Kidney (tissue), 14 donors: Measurements from ENCODE around the gene ZWILCH. TPM values are rescaled to one million over a fixed set of nuclear protein-coding genes. Genes with fewer than 3 reads are reported as not detected.

Experiments used
- DNase-seq, 5 donors: peaks; one replicate each; pipeline ENCODE4 v3.0.0-alpha.2; 2013 to 2020
- FAIRE-seq: peaks from 2 replicates; lab custom pipeline; 2012; peaks lifted over from hg19 to GRCh38; lab: Jason Lieb, UNC
- H3K27ac ChIP-seq, 2 donors: one replicate each; pipeline ENCODE4 v1.7.0; 2013; ENCODE audit warnings: low read depth in 2 of 2, low read length in 2 of 2, inconsistent platforms in 1 of 2
- H3K27me3 ChIP-seq: one replicate; pipeline ENCODE4 v1.7.1; 2013; ENCODE audit warnings: low read length, inconsistent platforms; ENCODE audit not compliant: control insufficient read depth, insufficient read depth
- H3K36me3 ChIP-seq, 3 donors: one replicate each; pipeline versions ENCODE4 v1.7.0 to v1.7.1; 2013; ENCODE audit warnings: low read length in 3 of 3, control low read depth in 1 of 3, inconsistent platforms in 1 of 3; ENCODE audit not compliant: insufficient read depth in 3 of 3, control insufficient read depth in 2 of 3
- H3K4me1 ChIP-seq, 3 donors: one replicate each; pipeline versions ENCODE4 v1.7.0 to v1.7.1; 2013; ENCODE audit warnings: low read length in 3 of 3, inconsistent platforms in 1 of 3, low read depth in 1 of 3; ENCODE audit not compliant: control insufficient read depth in 2 of 3, insufficient read depth in 2 of 3
- H3K4me3 ChIP-seq, 3 donors: one replicate each; pipeline versions ENCODE4 v1.7.0 to v1.8.1; 2013; ENCODE audit warnings: low read length in 3 of 3, control low read depth in 1 of 3, inconsistent platforms in 1 of 3
- H3K9ac ChIP-seq, 3 donors: one replicate each; pipeline versions ENCODE4 v1.7.0 to v1.7.1; 2013; ENCODE audit warnings: low read length in 3 of 3, control low read depth in 1 of 3, inconsistent platforms in 1 of 3
- H3K9me3 ChIP-seq, 3 donors: one replicate each; pipeline versions ENCODE4 v1.7.0 to v1.7.1; 2013; ENCODE audit warnings: low read length in 3 of 3, control low read depth in 1 of 3, inconsistent platforms in 1 of 3; ENCODE audit not compliant: control insufficient read depth in 2 of 3, insufficient read depth in 1 of 3
- intact Hi-C: fragments of 100-400 bp; cut with DNase I; formaldehyde crosslinking; loops from one replicate; pipeline ENCODE4 v1.11.1; 2022
- polyA plus RNA-seq: library from polyadenylated mRNA; stranded (reverse); fragments of 350-450 nt; fragmentation: Illumina TruSeq; extraction: RNeasy Lipid Tissue Mini Kit (QIAGEN cat#74804); gene quantifications from one replicate; pipeline ENCODE4 v1.2.3, GENCODE V29; 2014; ENCODE audit warnings: low read depth, low replicate concordance; ENCODE audit not compliant: insufficient read depth
- total RNA-seq: library from RNA; stranded (reverse); fragmentation: NEBNext Ultra II Directional; extraction: Animal tissue kit (Norgen Biotek cat#: 25700); gene quantifications from one replicate; pipeline ENCODE4 v1.2.1, GENCODE V29; 2021
- TF ChIP-seq, protein P1 (sequence below): IDR thresholded peaks from 3 replicates; pipeline ENCODE4 v1.5.1; 2012; ENCODE audit warnings: mild to moderate bottlenecking, moderate library complexity, borderline replicate concordance; ENCODE audit not compliant: insufficient read depth; ENCODE audit errors: extremely low read depth
- donor health status: control.
- donor health status: control.
- donor health status: control.
- donor health status: control.
- donor health status: control.
- donor health status: DM: yes; HTN: yes; CAD: no.
- donor health status: Normal renal cell carcinoma (clear cell type).

The ZWILCH gene
- total and polyA plus RNA-seq, 2 donors from 2014 or later: 3.0 to 9.0 TPM

DNA sequence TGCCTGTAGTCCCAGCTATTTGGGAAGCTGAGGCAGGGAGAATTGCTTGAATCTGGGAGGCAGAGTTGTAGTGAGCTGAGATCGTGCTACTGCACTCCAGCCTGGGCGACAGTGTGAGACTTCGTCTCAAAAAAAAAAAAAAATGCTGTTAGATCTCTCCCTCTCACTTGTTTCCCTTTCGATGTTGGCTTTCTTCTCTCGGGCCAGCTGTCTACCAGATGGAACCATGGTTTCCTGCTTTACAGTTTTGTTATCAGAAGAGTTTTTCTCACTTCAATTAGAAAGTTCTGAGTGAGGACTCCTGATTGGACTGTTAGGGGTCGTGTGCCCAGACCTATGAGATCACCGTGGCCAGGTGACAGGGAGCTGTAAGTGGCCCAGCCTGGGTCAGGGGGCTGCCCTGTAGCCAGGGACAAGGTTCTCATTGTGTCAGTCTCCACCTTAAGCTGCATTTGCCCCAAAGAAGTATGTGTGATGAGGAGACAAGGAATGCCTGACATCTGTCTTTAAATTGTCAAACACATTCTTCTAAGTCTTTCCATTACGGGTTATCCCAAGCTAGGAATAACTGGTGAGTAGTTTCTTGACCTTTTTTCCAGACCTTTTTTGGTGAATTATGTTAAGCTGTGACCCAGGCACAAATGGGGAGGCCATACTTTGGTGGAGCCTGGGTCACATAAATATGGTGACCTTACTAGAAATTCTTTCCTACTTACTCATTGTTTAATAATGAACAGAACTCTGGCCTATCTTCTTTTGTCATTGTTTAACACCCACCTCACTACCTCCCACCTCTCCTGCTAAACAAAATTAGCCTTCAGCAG is 32.7 kb upstream of the ZWILCH start:
- Histone ChIP-seq H3K27me3 (no peaks in the 10 kb centered on the region), H3K9me3 (no peaks in the 10 kb centered on the region), H3K4me3 (no peak overlapping the region), H3K27ac (no peak overlapping the region), H3K36me3 (no peaks in the 10 kb centered on the region), H3K4me1 (no peaks in the 10 kb centered on the region), H3K9ac (no peak overlapping the region)
- TF ChIP-seq, protein P1, sequence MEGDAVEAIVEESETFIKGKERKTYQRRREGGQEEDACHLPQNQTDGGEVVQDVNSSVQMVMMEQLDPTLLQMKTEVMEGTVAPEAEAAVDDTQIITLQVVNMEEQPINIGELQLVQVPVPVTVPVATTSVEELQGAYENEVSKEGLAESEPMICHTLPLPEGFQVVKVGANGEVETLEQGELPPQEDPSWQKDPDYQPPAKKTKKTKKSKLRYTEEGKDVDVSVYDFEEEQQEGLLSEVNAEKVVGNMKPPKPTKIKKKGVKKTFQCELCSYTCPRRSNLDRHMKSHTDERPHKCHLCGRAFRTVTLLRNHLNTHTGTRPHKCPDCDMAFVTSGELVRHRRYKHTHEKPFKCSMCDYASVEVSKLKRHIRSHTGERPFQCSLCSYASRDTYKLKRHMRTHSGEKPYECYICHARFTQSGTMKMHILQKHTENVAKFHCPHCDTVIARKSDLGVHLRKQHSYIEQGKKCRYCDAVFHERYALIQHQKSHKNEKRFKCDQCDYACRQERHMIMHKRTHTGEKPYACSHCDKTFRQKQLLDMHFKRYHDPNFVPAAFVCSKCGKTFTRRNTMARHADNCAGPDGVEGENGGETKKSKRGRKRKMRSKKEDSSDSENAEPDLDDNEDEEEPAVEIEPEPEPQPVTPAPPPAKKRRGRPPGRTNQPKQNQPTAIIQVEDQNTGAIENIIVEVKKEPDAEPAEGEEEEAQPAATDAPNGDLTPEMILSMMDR: no peak
- FAIRE-seq: no peak
- intact Hi-C loops: no loop called here
- peak in 1 of 5 donors; percentile 7 for DNase-seq

DNA sequence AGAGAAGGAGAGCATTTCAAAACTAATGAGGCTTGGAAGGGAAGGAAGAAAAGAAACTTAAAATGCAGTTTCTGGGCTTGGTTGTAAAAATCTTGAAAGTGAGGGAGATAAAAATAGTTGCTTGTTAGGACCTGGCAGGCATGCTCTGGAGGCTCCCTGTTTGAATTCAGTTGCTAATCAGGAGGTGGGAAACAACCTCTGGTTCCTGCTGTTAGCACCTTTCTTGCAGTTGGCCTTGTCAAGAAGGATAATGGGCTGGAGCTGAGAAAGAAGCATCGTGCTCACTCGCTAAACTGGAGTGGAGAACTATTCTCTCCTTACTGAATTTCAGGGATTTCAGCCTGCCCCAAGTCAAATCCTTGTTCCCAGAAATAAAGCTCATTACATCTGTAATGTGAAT is 31.0 kb upstream of the ZWILCH start:
- DNase-seq (peak in 1 of 5 donors; percentile 20), FAIRE-seq (no peak)
- H3K9ac ChIP-seq: no peak overlapping the region
- H3K9me3 ChIP-seq: no peaks in the 10 kb centered on the region
- TF ChIP-seq, protein P1: no peak
- intact Hi-C loops: no loop called here
- no peak overlapping the region for H3K27ac ChIP-seq
- H3K4me3 ChIP-seq: no peak overlapping the region
- H3K27me3 ChIP-seq: no peaks in the 10 kb centered on the region
- H3K4me1 ChIP-seq: no peaks in the 10 kb centered on the region
- H3K36me3 ChIP-seq: no peaks in the 10 kb centered on the region

DNA sequence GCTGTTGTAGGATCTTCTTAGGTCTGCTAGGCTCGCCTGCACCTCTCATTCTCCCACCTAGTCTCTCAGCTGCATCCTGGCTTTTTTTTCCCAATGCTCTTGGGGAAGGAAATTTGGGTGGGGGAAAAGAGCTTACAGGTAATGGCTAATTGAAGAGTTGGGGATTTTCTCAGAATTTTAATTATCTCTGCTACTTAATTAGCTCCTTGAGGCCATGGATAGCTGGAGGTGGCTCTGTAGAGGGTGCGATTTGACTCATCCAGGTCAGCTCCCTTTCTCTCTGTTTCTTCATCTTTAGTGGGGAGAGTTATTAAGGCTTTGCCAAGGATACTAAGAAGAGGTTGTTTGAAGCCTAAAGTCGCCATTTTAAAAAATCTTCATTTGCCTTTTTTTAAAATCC is 30.2 kb upstream of the ZWILCH start:
- Histone ChIP-seq H3K27ac (no peak overlapping the region), H3K36me3 (no peaks in the 10 kb centered on the region), H3K9me3 (no peaks in the 10 kb centered on the region), H3K4me1 (no peaks in the 10 kb centered on the region), H3K4me3 (no peak overlapping the region), H3K9ac (no peak overlapping the region), H3K27me3 (no peaks in the 10 kb centered on the region)
- intact Hi-C loops: no loop called here
- no peak for DNase-seq
- FAIRE-seq: no peak
- TF ChIP-seq, protein P1: no peak
